Measurements from ENCODE around the gene OSBPL9. TPM values are rescaled to one million over a fixed set of nuclear protein-coding genes. Genes with fewer than 3 reads are reported as not detected.

Gene OSBPL9
- total RNA-seq, 1 donor from 2014 or later, result 149 TPM

GRCh38 chr1:51623025-51623424, 6.1 kb downstream of the OSBPL9 start:
- H2AFZ ChIP-seq (replicated peaks), result no peak overlapping the region
- no peak for TF ChIP-seq EZH2 (IDR thresholded peaks at IDR 0.05)
- TF ChIP-seq EZH2phosphoT487 (IDR thresholded peaks at IDR 0.05), result no peak
- no peak for TF ChIP-seq CTCF (IDR thresholded peaks at IDR 0.05)
- no peak overlapping the region for H3K27ac ChIP-seq
- H3K4me3 ChIP-seq, result no peak overlapping the region
- no peaks in the 10 kb centered on the region for H3K9me3 ChIP-seq (ENCODE audit: low read depth)
- peaks cover 3% of the 10 kb centered on the region for H4K20me1 ChIP-seq (ENCODE audit: low read depth)
- no peak overlapping the region for H3K4me3 Mint-ChIP-seq
- H3K36me3 ChIP-seq, result no peaks in the 10 kb centered on the region
- no peaks in the 10 kb centered on the region for H3K27me3 Mint-ChIP-seq (ENCODE audit: insufficient read depth, low read depth)
- H3K27ac Mint-ChIP-seq, result no peak overlapping the region
- H3K9ac ChIP-seq, result no peak overlapping the region
- no peaks in the 10 kb centered on the region for H3F3A ChIP-seq (ENCODE audit: low read depth)
- no peak for DNase-seq (ENCODE audit: low spot score)
- no peak overlapping the region for H3K4me2 ChIP-seq
- no peaks in the 10 kb centered on the region for H3K36me3 Mint-ChIP-seq
- no peaks in the 10 kb centered on the region for H3K27me3 ChIP-seq
- H3K79me2 ChIP-seq (ENCODE audit: low read depth), result peaks cover 61% of the 10 kb centered on the region
- H3K4me1 Mint-ChIP-seq, result peaks cover 9% of the 10 kb centered on the region
- H3K4me1 ChIP-seq, result peaks cover 12% of the 10 kb centered on the region
- no peaks in the 10 kb centered on the region for H3K9me3 Mint-ChIP-seq

DNA sequence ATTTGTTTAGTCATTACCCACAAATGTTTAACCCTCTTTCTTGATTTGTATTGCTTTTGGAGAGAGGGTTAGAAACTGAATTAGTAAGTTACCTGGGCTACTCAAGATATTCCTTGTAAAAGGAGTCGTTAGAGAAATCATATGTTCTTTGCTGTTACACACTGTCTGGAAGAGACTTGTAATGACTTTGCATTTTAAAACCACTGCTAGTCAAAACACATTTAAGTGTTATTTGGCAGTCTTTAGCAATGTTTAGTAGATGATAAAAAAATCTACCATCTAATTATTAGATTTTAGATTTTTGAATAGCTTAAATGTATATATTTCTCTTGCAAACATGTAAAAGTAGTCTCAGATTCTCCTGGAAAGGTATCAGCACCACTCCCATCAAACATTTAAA, 6.6 kb downstream of the OSBPL9 start:
- no peak overlapping the region for H3K9ac ChIP-seq
- no peaks in the 10 kb centered on the region for H3K36me3 Mint-ChIP-seq
- H3K4me1 Mint-ChIP-seq, result peaks cover 9% of the 10 kb centered on the region
- H3K4me1 ChIP-seq, result peaks cover 12% of the 10 kb centered on the region
- H3K27ac ChIP-seq, result no peak overlapping the region
- TF ChIP-seq CTCF (IDR thresholded peaks at IDR 0.05), result no peak
- TF ChIP-seq EZH2phosphoT487 (IDR thresholded peaks at IDR 0.05), result no peak
- TF ChIP-seq EZH2 (IDR thresholded peaks at IDR 0.05), result no peak
- H4K20me1 ChIP-seq (ENCODE audit: low read depth), result peaks cover 3% of the 10 kb centered on the region
- no peaks in the 10 kb centered on the region for H3K9me3 Mint-ChIP-seq
- no peak for DNase-seq (ENCODE audit: low spot score)
- no peaks in the 10 kb centered on the region for H3K9me3 ChIP-seq (ENCODE audit: low read depth)
- no peaks in the 10 kb centered on the region for H3F3A ChIP-seq (ENCODE audit: low read depth)
- H3K27me3 ChIP-seq, result no peaks in the 10 kb centered on the region
- peaks cover 60% of the 10 kb centered on the region for H3K79me2 ChIP-seq (ENCODE audit: low read depth)
- no peak overlapping the region for H3K4me3 ChIP-seq
- no peak overlapping the region for H2AFZ ChIP-seq (replicated peaks)
- no peaks in the 10 kb centered on the region for H3K36me3 ChIP-seq
- no peaks in the 10 kb centered on the region for H3K27me3 Mint-ChIP-seq (ENCODE audit: insufficient read depth, low read depth)
- no peak overlapping the region for H3K27ac Mint-ChIP-seq
- H3K4me2 ChIP-seq, result no peak overlapping the region
- no peak overlapping the region for H3K4me3 Mint-ChIP-seq

- Mint-ChIP-seq H3K27me3 (ENCODE audit: insufficient read depth, low read depth) (no peaks in the 10 kb centered on the region), H3K36me3 (peaks cover 2% of the 10 kb centered on the region), H3K27ac (no peak overlapping the region), H3K4me3 (no peak overlapping the region), H3K9me3 (no peaks in the 10 kb centered on the region), H3K4me1 (peaks cover 16% of the 10 kb centered on the region)
- Histone ChIP-seq H3K27ac (no peak overlapping the region), H3K9ac (no peak overlapping the region), H3K4me3 (no peak overlapping the region), H3K4me1 (peaks cover 12% of the 10 kb centered on the region), H4K20me1 (ENCODE audit: low read depth) (peaks cover 3% of the 10 kb centered on the region), H3K36me3 (no peaks in the 10 kb centered on the region), H2AFZ (replicated peaks) (no peak overlapping the region), H3K4me2 (no peak overlapping the region), H3K27me3 (no peaks in the 10 kb centered on the region), H3K79me2 (ENCODE audit: low read depth) (peaks cover 64% of the 10 kb centered on the region), H3K9me3 (ENCODE audit: low read depth) (no peaks in the 10 kb centered on the region), H3F3A (ENCODE audit: low read depth) (no peaks in the 10 kb centered on the region)
- TF ChIP-seq EZH2phosphoT487 (IDR thresholded peaks at IDR 0.05) (no peak), EZH2 (IDR thresholded peaks at IDR 0.05) (no peak), CTCF (IDR thresholded peaks at IDR 0.05) (no peak)
- DNase-seq (ENCODE audit: low spot score), result no peak
These were observed 8.0 kb downstream of the OSBPL9 start for GRCh38 chr1:51624855-51625254.
